HFF-Myc (cell line): ENCODE results near the gene RNF213.
"Not testable (repeated sequence)": the region's sequence is repeated elsewhere in the genome, so short reads cannot be mapped to it uniquely, and the experiment has no call there.

Experiments used
- DNase-seq: peaks from one replicate; pipeline ENCODE4 v3.0.0-alpha.2; 2011; ENCODE audit warnings: low read depth; ENCODE audit errors: extremely low read depth
- H3K4me3 ChIP-seq: replicated peaks from 2 replicates; pipeline ENCODE4 v1.5.1; 2011; ENCODE audit warnings: low read depth, mild to moderate bottlenecking, control low read depth, low read length
- CTCF ChIP-seq: IDR thresholded peaks from 2 replicates; pipeline ENCODE4 v1.5.1; 2012; ENCODE audit warnings: mild to moderate bottlenecking, low read depth, low read length, control low read depth; ENCODE audit errors: missing control alignments

The RNF213 gene

GRCh38 chr17:80257716-80258213 lies 2.9 kb upstream of the RNF213 start:
- no peak for TF ChIP-seq CTCF
- no peak for DNase-seq
- H3K4me3 ChIP-seq = no peak overlapping the region

GRCh38 chr17:80258296-80258695 lies 2.4 kb upstream of the RNF213 start:
- H3K4me3 ChIP-seq, DNase-seq: not testable (repeated sequence)

- DNase-seq = no peak
- peak overlapping the region; percentile 40 for H3K4me3 ChIP-seq
Measured at GRCh38 chr17:80259457-80260068, 1.1 kb upstream of the RNF213 start.

GRCh38 chr17:80260069-80260535 lies 550 bp upstream of the RNF213 start:
- DNase-seq = no peak
- TF ChIP-seq CTCF = no peak
- H3K4me3 ChIP-seq = peak overlapping the region; percentile 40

More at GRCh38 chr17:80259457-80260068, 1.1 kb upstream of the RNF213 start:
- TF ChIP-seq CTCF = no peak

- peak; percentile 31 for DNase-seq
- TF ChIP-seq CTCF = no peak
- peak overlapping the region; percentile 88 for H3K4me3 ChIP-seq
Measured at GRCh38 chr17:80261159-80261894, 675 bp downstream of the RNF213 start.

GRCh38 chr17:80261895-80262279 lies 1.2 kb downstream of the RNF213 start:
- no peak for DNase-seq
- peak overlapping the region; percentile 88 for H3K4me3 ChIP-seq

More at GRCh38 chr17:80261895-80262279, 1.2 kb downstream of the RNF213 start:
- no peak for TF ChIP-seq CTCF
